Measurements from ENCODE around the gene GABRP. TPM values are rescaled to one million over a fixed set of nuclear protein-coding genes. Genes with fewer than 3 reads are reported as not detected.

The GABRP gene
- polyA plus RNA-seq, 1 donor (not counting 4 experiments of a cell fraction or from before 2014, with no cell fraction given), result 0.18 TPM

GRCh38 chr5:170861917-170862766 lies 78.6 kb downstream of the GABRP start, which contains the start of gene RANBP17:
TSS of gene RANBP17 (plus strand) at chr5:170862018.
- Histone ChIP-seq H3K4me3 (ENCODE audit: control insufficient read depth in 2 of 3, extremely low read depth in 1 of 3, insufficient read depth in 2 of 3, low read depth in 1 of 3, low read length in 3 of 3) (peak within 1 kb of the TSS; percentile 14 to 38 (median 22)), H3K9ac (ENCODE audit: control insufficient read depth, extremely low read depth, insufficient read depth, low read length) (no peak within 1 kb of the TSS), H3K36me3 (ENCODE audit: control insufficient read depth in 2 of 2, extremely low read depth in 1 of 2, insufficient read depth in 2 of 2, low read length in 2 of 2) (no peaks in the 10 kb centered on the region), H3K4me1 (ENCODE audit: control insufficient read depth, extremely low read depth, insufficient read depth, low read length) (no peaks in the 10 kb centered on the region), H2AFZ (ENCODE audit: control insufficient read depth, low read length) (no peak within 1 kb of the TSS), H3K9me3 (ENCODE audit: control insufficient read depth, low read depth, low read length) (peaks cover 4% of the 10 kb centered on the region), H3K27me3 (ENCODE audit: control insufficient read depth, extremely low read depth, insufficient read depth, low read length) (peaks cover 4% of the 10 kb centered on the region), H3K27ac (ENCODE audit: control insufficient read depth, insufficient read depth, low read length) (no peak within 1 kb of the TSS), H3K79me2 (ENCODE audit: control insufficient read depth, insufficient read depth, low read length) (no peaks in the 10 kb centered on the region), H4K20me1 (ENCODE audit: control insufficient read depth, extremely low read depth, insufficient read depth, low read length) (no peaks in the 10 kb centered on the region), H3K9me1 (ENCODE audit: control insufficient read depth, extremely low read depth, insufficient read depth, low read length) (no peaks in the 10 kb centered on the region), H3K4me2 (ENCODE audit: control insufficient read depth, extremely low read depth, insufficient read depth, low read depth, low read length) (no peak within 1 kb of the TSS)
- TF ChIP-seq EZH2 (IDR thresholded peaks at IDR 0.05; ENCODE audit: low read length), result no peak
- TF ChIP-seq CTCF (optimal IDR thresholded peaks at IDR 0.05 in 1 of 3, IDR thresholded peaks at IDR 0.05 in 1 of 3, conservative IDR thresholded peaks at IDR 0.05 in 1 of 3; ENCODE audit: extremely low read depth in 1 of 3, insufficient read depth in 2 of 3, low read length in 3 of 3), result no peak
- DNase-seq (ENCODE audit: low read depth, low spot score) (no peak), FAIRE-seq (no peak)
- dilution Hi-C loops (cut with MboI; ENCODE audit: extremely low pct_ligation_motif_present, low sequenced_read_pairs), result no loop called here

GRCh38 chr5:170863646-170864045 lies 80.1 kb downstream of the GABRP start:
- dilution Hi-C loops (cut with MboI; ENCODE audit: extremely low pct_ligation_motif_present, low sequenced_read_pairs), result no loop called here
- Histone ChIP-seq H4K20me1 (ENCODE audit: control insufficient read depth, extremely low read depth, insufficient read depth, low read length) (no peaks in the 10 kb centered on the region), H3K4me3 (ENCODE audit: control insufficient read depth in 2 of 3, extremely low read depth in 1 of 3, insufficient read depth in 2 of 3, low read depth in 1 of 3, low read length in 3 of 3) (no peak overlapping the region), H3K27ac (ENCODE audit: control insufficient read depth, insufficient read depth, low read length) (no peak overlapping the region), H3K4me1 (ENCODE audit: control insufficient read depth, extremely low read depth, insufficient read depth, low read length) (no peaks in the 10 kb centered on the region), H3K36me3 (ENCODE audit: control insufficient read depth in 2 of 2, extremely low read depth in 1 of 2, insufficient read depth in 2 of 2, low read length in 2 of 2) (no peaks in the 10 kb centered on the region), H2AFZ (ENCODE audit: control insufficient read depth, low read length) (no peak overlapping the region), H3K27me3 (ENCODE audit: control insufficient read depth, extremely low read depth, insufficient read depth, low read length) (peaks cover 4% of the 10 kb centered on the region), H3K79me2 (ENCODE audit: control insufficient read depth, insufficient read depth, low read length) (no peaks in the 10 kb centered on the region), H3K9me3 (ENCODE audit: control insufficient read depth, low read depth, low read length) (peaks cover 4% of the 10 kb centered on the region), H3K9ac (ENCODE audit: control insufficient read depth, extremely low read depth, insufficient read depth, low read length) (no peak overlapping the region), H3K9me1 (ENCODE audit: control insufficient read depth, extremely low read depth, insufficient read depth, low read length) (no peaks in the 10 kb centered on the region), H3K4me2 (ENCODE audit: control insufficient read depth, extremely low read depth, insufficient read depth, low read depth, low read length) (no peak overlapping the region)
- no peak for DNase-seq (ENCODE audit: low read depth, low spot score)
- FAIRE-seq, result no peak
- no peak for TF ChIP-seq CTCF (optimal IDR thresholded peaks at IDR 0.05 in 1 of 3, IDR thresholded peaks at IDR 0.05 in 1 of 3, conservative IDR thresholded peaks at IDR 0.05 in 1 of 3; ENCODE audit: extremely low read depth in 1 of 3, insufficient read depth in 2 of 3, low read length in 3 of 3)
- TF ChIP-seq EZH2 (IDR thresholded peaks at IDR 0.05; ENCODE audit: low read length), result no peak

Other genes starting within 250 kb of the GABRP start
- gene RANBP17, start 78.3 kb downstream of the GABRP start, polyA plus RNA-seq, result 0.65 to 0.97 TPM (median 0.82 TPM) in 3 replicates